ENCODE results near the gene SMIM23. TPM values are rescaled to one million over a fixed set of nuclear protein-coding genes. Genes with fewer than 3 reads are reported as not detected.

Gene SMIM23
- total RNA-seq, 1 donor from 2014 or later: not detected

GRCh38 chr5:171820561-171820960 lies 34.9 kb downstream of the SMIM23 start:
- DNase-seq: no peak

- DNase-seq: no peak
Observed at GRCh38 chr5:171821286-171821685, 35.7 kb downstream of the SMIM23 start.

- DNase-seq: no peak
Observed at GRCh38 chr5:171823269-171823668, 37.7 kb downstream of the SMIM23 start.

- no peak for DNase-seq
Observed at GRCh38 chr5:171825051-171825450, 39.4 kb downstream of the SMIM23 start.

- DNase-seq: no peak
Observed at GRCh38 chr5:171826132-171826531, 40.5 kb downstream of the SMIM23 start.

GRCh38 chr5:171827162-171827561 lies 41.5 kb downstream of the SMIM23 start:
- DNase-seq: no peak

GRCh38 chr5:171830686-171831085 lies 45.1 kb downstream of the SMIM23 start:
- no peak for DNase-seq

GRCh38 chr5:171832775-171833174 lies 47.2 kb downstream of the SMIM23 start:
- DNase-seq: no peak

- DNase-seq: no peak
Observed at GRCh38 chr5:171834461-171834860, 48.8 kb downstream of the SMIM23 start.

- DNase-seq: no peak
Observed at GRCh38 chr5:171835066-171835465, 49.4 kb downstream of the SMIM23 start.

GRCh38 chr5:171837522-171837921 lies 51.9 kb downstream of the SMIM23 start:
- no peak for DNase-seq

- DNase-seq: no peak
Observed at GRCh38 chr5:171838066-171838465, 52.4 kb downstream of the SMIM23 start.

- DNase-seq: no peak
Observed at GRCh38 chr5:171839112-171839511, 53.5 kb downstream of the SMIM23 start.

GRCh38 chr5:171840066-171840465 lies 54.4 kb downstream of the SMIM23 start:
- no peak for DNase-seq

Other genes with a start within 250 kb of the SMIM23 start
- gene FBXW11, start 220.8 kb downstream of the SMIM23 start, total RNA-seq: 84.0 TPM